HG03571 (cell line): Measurements from ENCODE around the gene TUBAL3.
"Not testable (repeated sequence)": the region's sequence is repeated elsewhere in the genome, so short reads cannot be mapped to it uniquely, and the experiment has no call there.

Experiments
- ATAC-seq: cut with Tn5 transposase; IDR thresholded peaks from one replicate; pipeline ENCODE4 v1.9.1; 2021; ENCODE audit not compliant: unreplicated experiment

Gene TUBAL3

GRCh38 chr10:5381187-5381586 lies 23.4 kb downstream of the TUBAL3 start:
- ATAC-seq: no peak

GRCh38 chr10:5380395-5380794 lies 24.2 kb downstream of the TUBAL3 start:
- not testable (repeated sequence) for ATAC-seq

GRCh38 chr10:5379202-5379601 lies 25.4 kb downstream of the TUBAL3 start:
- not testable (repeated sequence) for ATAC-seq

GRCh38 chr10:5376450-5376849 lies 28.2 kb downstream of the TUBAL3 start:
- ATAC-seq: no peak

- no peak for ATAC-seq
Measured at GRCh38 chr10:5373891-5374611, 30.6 kb downstream of the TUBAL3 start.

- ATAC-seq: no peak
Measured at GRCh38 chr10:5373307-5373706, 31.3 kb downstream of the TUBAL3 start.

- no peak for ATAC-seq
Measured at GRCh38 chr10:5370493-5371352, 33.9 kb downstream of the TUBAL3 start.

- ATAC-seq: no peak
Measured at GRCh38 chr10:5369362-5370158, 35.1 kb downstream of the TUBAL3 start.

GRCh38 chr10:5365928-5366327 lies 38.7 kb downstream of the TUBAL3 start:
- no peak for ATAC-seq

GRCh38 chr10:5364890-5365338 lies 39.7 kb downstream of the TUBAL3 start, which contains the start of gene UCN3:
TSS of gene UCN3 (plus strand) at chr10:5364966. CDS start at chr10:5373721, 8,755 bp downstream.
- no peak for ATAC-seq

- no peak for ATAC-seq
Measured at GRCh38 chr10:5364374-5364773, 40.3 kb downstream of the TUBAL3 start.

- ATAC-seq: no peak
Measured at GRCh38 chr10:5362873-5363272, 41.8 kb downstream of the TUBAL3 start.

GRCh38 chr10:5361966-5362365 lies 42.7 kb downstream of the TUBAL3 start:
- ATAC-seq: no peak

- no peak for ATAC-seq
Measured at GRCh38 chr10:5360318-5360915, 44.2 kb downstream of the TUBAL3 start.

GRCh38 chr10:5356302-5356763 lies 48.3 kb downstream of the TUBAL3 start:
- ATAC-seq: no peak

GRCh38 chr10:5355594-5356301 lies 48.9 kb downstream of the TUBAL3 start:
- no peak for ATAC-seq

- peak; percentile 64 for ATAC-seq
Measured at GRCh38 chr10:5354068-5354467, 50.6 kb downstream of the TUBAL3 start.

- ATAC-seq: no peak
Measured at GRCh38 chr10:5349362-5349761, 55.3 kb downstream of the TUBAL3 start.

GRCh38 chr10:5346881-5347280 lies 57.7 kb downstream of the TUBAL3 start:
- no peak for ATAC-seq

- ATAC-seq: no peak
Measured at GRCh38 chr10:5344746-5345145, 59.9 kb downstream of the TUBAL3 start.
